ENCODE results near the gene ABTB2. TPM values are rescaled to one million over a fixed set of nuclear protein-coding genes. Genes with fewer than 3 reads are reported as not detected.

The ABTB2 gene
- total RNA-seq, 4 donors from 2014 or later: 5.0 to 44.1 (median 33.0) TPM

- Histone ChIP-seq H3K27ac (no peak overlapping the region), H3K27me3 (no peaks in the 10 kb centered on the region), H3K4me3 (no peak overlapping the region), H3K36me3 (no peaks in the 10 kb centered on the region), H3K9me3 (no peaks in the 10 kb centered on the region), H3K4me1 (no peaks in the 10 kb centered on the region)
- DNase-seq: no peak
- no peak for TF ChIP-seq POLR2A (IDR thresholded peaks at IDR 0.05)
- no peak for TF ChIP-seq CTCF (IDR thresholded peaks at IDR 0.05)
Measured at GRCh38 chr11:34180040-34180813, 177.6 kb downstream of the ABTB2 start.

GRCh38 chr11:34179026-34179675 lies 178.7 kb downstream of the ABTB2 start:
- H3K9me3 ChIP-seq: no peaks in the 10 kb centered on the region
- H3K4me3 ChIP-seq: no peak overlapping the region
- H3K36me3 ChIP-seq: no peaks in the 10 kb centered on the region
- peaks cover 0 to 7% (median 1%) of the 10 kb centered on the region in 4 donors for H3K4me1 ChIP-seq
- no peak for DNase-seq
- no peak for TF ChIP-seq CTCF (IDR thresholded peaks at IDR 0.05)
- no peak for TF ChIP-seq POLR2A (IDR thresholded peaks at IDR 0.05)
- no peak overlapping the region for H3K27ac ChIP-seq
- no peaks in the 10 kb centered on the region for H3K27me3 ChIP-seq

DNA sequence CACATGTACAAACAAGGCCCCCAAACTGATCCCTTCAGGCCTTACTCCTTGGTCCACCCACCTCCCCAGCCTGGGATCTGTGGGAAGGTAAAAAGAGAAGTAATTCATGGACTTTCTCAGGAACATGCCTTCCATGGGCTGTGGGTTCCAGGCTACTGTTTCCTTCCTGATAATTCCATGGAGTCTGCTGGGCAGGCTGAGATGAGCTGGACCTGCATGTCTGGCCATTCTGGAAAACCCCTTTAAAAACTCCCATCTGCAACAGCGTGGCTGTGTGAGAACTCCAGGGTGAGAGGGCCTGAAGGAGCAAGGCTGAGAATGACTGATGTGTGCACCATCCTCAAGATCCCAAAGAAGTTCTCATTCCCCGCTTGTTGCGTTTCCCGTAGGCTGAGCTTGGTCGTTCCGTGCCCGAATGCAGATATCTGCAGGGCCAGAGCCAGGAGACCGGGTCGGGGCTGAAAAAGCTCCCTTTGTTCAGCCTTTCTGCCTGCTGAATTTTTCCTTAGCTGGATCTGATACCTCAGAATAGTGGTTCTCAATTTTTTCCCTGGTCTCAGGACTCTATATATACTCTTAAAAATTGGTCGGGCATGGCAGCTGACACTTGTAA lies 179.5 kb downstream of the ABTB2 start:
- TF ChIP-seq POLR2A (IDR thresholded peaks at IDR 0.05) (no peak), CTCF (IDR thresholded peaks at IDR 0.05) (no peak)
- H3K9me3 ChIP-seq: no peaks in the 10 kb centered on the region
- H3K4me1 ChIP-seq: peaks cover 0 to 7% (median 1%) of the 10 kb centered on the region in 4 donors
- H3K27me3 ChIP-seq: no peaks in the 10 kb centered on the region
- no peak overlapping the region for H3K27ac ChIP-seq
- no peak for DNase-seq
- no peak overlapping the region for H3K4me3 ChIP-seq
- no peaks in the 10 kb centered on the region for H3K36me3 ChIP-seq

DNA sequence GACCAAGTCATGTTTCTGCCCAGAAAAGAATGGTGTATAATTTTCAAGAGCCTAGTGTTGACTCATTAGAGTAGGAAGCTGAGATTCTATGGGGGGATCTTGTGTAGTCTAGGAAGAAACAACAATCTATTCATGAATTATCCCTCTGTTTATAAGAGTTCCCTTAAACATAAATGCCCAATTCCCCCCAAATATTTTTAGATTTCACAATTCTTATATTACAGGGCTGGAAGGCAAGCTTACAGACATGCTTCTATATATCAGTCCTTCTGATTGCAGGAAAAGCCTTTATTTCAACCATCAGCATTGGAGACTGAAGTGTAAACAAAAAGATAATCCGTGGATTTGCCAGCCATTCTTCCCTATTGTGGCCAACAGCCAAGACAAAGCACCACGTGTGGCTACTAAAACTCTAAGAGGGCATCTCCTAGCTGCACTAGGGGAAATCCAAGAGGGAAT lies 181.0 kb downstream of the ABTB2 start:
- no peak overlapping the region for H3K27ac ChIP-seq
- no peak overlapping the region for H3K4me3 ChIP-seq
- no peaks in the 10 kb centered on the region for H3K27me3 ChIP-seq
- no peak for TF ChIP-seq CTCF (IDR thresholded peaks at IDR 0.05)
- TF ChIP-seq POLR2A (IDR thresholded peaks at IDR 0.05): no peak
- peaks cover 0 to 7% (median 1%) of the 10 kb centered on the region in 4 donors for H3K4me1 ChIP-seq
- H3K9me3 ChIP-seq: no peaks in the 10 kb centered on the region
- no peaks in the 10 kb centered on the region for H3K36me3 ChIP-seq
- DNase-seq: no peak

GRCh38 chr11:34175284-34176019 lies 182.4 kb downstream of the ABTB2 start:
- no peak for DNase-seq
- Histone ChIP-seq H3K4me1 (peaks cover 0 to 7% (median 1%) of the 10 kb centered on the region in 4 donors), H3K4me3 (no peak overlapping the region), H3K27me3 (no peaks in the 10 kb centered on the region), H3K9me3 (no peaks in the 10 kb centered on the region), H3K27ac (no peak overlapping the region), H3K36me3 (no peaks in the 10 kb centered on the region)
- TF ChIP-seq POLR2A (IDR thresholded peaks at IDR 0.05): no peak

All from Peyer's patch (tissue), 4 donors.